ENCODE measurements around the gene GLUL.

GLUL gene

DNA sequence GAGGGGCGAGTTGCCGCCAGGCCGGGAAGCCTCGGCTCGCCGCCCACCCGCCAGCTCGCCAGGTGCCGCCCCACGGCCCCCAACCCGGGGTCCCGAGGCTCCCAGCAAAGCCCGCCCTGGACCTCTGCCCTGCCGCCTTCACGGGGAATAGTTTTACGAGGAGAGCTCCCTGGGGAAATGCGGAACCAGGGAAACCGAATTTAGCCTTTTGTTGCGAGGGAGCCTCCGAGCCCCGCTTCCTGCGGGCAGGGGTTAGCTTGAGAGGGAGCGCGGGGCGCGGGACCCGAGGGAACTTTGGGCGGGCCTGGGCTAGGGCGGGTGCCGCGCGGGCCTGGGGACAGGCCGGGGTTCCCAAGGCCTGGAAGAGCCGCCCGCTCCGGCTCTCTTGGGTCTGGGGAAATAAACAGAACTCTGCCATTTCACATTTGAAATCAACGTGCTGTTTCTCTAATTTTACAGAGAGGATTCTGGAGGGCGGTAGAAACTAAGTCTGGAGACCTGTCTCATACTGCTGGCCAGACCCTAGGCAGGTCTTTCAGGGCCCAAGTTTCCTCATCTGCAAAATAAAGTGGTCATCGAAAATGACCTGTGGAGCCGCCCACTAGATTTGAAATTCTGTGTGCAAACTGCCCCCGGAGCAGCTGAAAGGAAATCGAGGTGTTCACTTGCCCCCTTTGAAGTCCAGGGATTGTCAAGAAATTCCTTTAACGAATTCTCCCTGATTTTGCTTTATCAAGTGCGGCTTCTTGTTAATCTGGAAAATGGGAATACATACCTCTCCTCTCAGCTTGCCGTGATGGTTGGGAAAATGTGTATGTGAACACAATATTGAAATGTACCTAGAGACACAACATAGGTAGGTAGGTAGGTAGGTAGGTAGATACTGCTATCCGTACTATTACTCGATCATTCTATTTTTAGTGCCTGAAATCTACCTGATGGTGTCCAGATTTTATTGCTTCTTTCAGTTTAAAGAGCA is 749 bp upstream of the GLUL start:
- peak; percentile 90 for DNase-seq (ENCODE audit: low read depth)
- TF ChIP-seq, protein P1, sequence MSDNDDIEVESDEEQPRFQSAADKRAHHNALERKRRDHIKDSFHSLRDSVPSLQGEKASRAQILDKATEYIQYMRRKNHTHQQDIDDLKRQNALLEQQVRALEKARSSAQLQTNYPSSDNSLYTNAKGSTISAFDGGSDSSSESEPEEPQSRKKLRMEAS (IDR thresholded peaks at IDR 0.05; ENCODE audit: low read depth, low read length), result no peak
- no peak for TF ChIP-seq MYC (IDR thresholded peaks at IDR 0.05; ENCODE audit: low read depth, low read length)
- TF ChIP-seq, protein P2, sequence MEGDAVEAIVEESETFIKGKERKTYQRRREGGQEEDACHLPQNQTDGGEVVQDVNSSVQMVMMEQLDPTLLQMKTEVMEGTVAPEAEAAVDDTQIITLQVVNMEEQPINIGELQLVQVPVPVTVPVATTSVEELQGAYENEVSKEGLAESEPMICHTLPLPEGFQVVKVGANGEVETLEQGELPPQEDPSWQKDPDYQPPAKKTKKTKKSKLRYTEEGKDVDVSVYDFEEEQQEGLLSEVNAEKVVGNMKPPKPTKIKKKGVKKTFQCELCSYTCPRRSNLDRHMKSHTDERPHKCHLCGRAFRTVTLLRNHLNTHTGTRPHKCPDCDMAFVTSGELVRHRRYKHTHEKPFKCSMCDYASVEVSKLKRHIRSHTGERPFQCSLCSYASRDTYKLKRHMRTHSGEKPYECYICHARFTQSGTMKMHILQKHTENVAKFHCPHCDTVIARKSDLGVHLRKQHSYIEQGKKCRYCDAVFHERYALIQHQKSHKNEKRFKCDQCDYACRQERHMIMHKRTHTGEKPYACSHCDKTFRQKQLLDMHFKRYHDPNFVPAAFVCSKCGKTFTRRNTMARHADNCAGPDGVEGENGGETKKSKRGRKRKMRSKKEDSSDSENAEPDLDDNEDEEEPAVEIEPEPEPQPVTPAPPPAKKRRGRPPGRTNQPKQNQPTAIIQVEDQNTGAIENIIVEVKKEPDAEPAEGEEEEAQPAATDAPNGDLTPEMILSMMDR (IDR thresholded peaks at IDR 0.05; ENCODE audit: low read depth, low read length), result no peak
- no peak for TF ChIP-seq POLR2A (IDR thresholded peaks at IDR 0.05; ENCODE audit: extremely low read depth, insufficient read length)
- peak overlapping the region; percentile 42 for H3K4me3 ChIP-seq (ENCODE audit: low read depth, low read length)

DNA sequence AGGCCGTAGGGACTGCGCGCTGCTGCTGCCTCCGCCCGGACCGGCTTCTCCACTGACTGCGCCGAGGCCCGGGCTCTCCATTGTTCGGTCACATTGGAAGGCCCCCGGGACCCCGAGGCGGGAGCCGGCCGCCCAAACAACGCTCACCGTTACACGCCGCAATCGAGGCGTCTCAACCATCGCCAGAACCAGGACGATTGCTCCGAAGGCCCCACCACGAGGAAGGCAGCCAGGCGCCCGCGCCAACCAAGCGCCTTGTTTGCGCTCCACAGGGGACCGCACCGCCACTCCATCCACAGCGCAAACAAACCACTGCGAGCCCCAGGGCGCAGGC is 595 bp downstream of the GLUL start:
- no peak for DNase-seq (ENCODE audit: low read depth)
- H3K4me3 ChIP-seq (ENCODE audit: low read depth, low read length), result peak overlapping the region; percentile 92
- TF ChIP-seq POLR2A (IDR thresholded peaks at IDR 0.05; ENCODE audit: extremely low read depth, insufficient read length), result no peak
- TF ChIP-seq MYC (IDR thresholded peaks at IDR 0.05; ENCODE audit: low read depth, low read length), result no peak
- TF ChIP-seq, protein P2 (IDR thresholded peaks at IDR 0.05; ENCODE audit: low read depth, low read length), result no peak

DNA sequence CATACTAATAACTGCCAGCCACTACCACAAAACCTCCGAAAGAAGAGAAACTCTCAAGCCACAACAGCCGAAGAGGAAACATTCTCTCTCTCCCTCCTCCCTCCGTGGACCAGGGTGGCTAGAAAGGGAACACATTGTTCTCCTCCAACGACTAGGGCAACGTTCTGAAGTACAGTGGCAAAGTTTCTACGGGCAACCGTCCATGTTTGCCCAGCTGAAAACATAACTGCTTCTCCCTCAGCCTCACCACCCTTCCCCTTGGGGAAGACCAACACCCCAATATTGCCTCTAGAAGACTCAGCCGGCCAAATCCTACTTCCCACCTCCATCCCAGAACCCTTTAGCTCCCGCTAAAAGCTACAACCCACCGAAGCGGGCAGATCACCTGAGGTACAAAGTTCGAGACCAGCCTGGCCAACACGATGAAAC is 2.0 kb downstream of the GLUL start:
- TF ChIP-seq POLR2A (IDR thresholded peaks at IDR 0.05; ENCODE audit: extremely low read depth, insufficient read length), result no peak
- no peak for TF ChIP-seq MYC (IDR thresholded peaks at IDR 0.05; ENCODE audit: low read depth, low read length)
- TF ChIP-seq, protein P2 (IDR thresholded peaks at IDR 0.05; ENCODE audit: low read depth, low read length), result no peak
- TF ChIP-seq, protein P1 (IDR thresholded peaks at IDR 0.05; ENCODE audit: low read depth, low read length), result no peak
- H3K4me3 ChIP-seq (ENCODE audit: low read depth, low read length), result peak overlapping the region; percentile 92
- peak; percentile 67 for DNase-seq (ENCODE audit: low read depth)

DNA sequence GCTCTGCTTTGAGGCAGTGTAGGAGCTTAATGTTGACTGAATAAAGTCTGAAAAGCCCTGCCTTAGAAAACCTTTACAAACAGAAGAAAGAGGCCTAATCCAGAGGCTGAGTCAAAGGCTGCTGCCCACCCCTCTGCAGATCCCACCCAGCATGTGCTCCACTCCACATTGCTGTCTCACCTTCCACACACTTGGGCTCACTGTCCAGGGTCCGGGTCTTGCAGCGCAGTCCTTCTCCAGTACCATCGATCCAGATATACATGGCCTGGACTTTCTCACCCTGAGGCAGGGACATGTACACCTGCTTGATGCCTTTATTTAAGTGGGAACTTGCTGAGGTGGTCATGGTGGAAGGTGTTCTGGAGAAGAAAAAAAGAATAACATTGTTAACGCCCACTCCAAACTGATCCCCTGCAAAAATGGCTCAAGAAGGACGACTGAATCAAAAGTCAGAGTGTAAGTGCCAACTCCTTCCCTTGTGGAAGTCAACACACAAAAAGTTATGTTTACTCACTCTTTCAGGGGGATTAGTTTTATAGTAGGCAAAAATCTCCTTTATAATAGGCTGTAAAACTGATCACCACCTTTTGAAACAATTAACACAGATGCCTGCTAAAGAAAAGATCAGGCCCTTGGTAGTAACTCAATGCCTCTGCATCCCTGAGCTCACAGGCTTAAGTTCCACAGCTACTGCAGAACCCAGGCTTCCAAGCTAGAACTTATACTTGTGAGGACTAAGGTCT is 3.0 kb downstream of the GLUL start:
- no peak for DNase-seq (ENCODE audit: low read depth)
- peak overlapping the region; percentile 92 for H3K4me3 ChIP-seq (ENCODE audit: low read depth, low read length)
- no peak for TF ChIP-seq POLR2A (IDR thresholded peaks at IDR 0.05; ENCODE audit: extremely low read depth, insufficient read length)
- TF ChIP-seq, protein P1 (IDR thresholded peaks at IDR 0.05; ENCODE audit: low read depth, low read length), result no peak
- TF ChIP-seq, protein P2 (IDR thresholded peaks at IDR 0.05; ENCODE audit: low read depth, low read length), result no peak
- no peak for TF ChIP-seq MYC (IDR thresholded peaks at IDR 0.05; ENCODE audit: low read depth, low read length)

DNA sequence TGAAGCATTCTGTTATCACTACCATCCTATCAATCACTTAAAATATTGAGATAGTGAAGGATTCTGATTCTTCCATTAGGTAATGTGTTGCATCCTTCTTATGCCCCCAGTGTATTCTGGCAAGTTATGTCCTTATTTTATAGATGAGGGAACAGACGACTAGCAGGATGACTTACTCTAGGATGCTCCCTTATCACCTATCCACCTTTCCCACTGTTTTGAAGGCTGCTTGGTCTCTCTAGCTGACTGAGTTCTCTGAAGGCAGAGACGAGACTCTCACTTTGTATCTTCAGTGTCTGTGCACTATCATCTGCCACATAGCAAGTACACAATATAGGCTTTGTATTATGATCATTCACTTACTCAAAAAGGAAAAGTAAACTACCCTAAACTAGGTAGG is 4.0 kb downstream of the GLUL start:
- H3K4me3 ChIP-seq (ENCODE audit: low read depth, low read length), result peak overlapping the region; percentile 33
- DNase-seq (ENCODE audit: low read depth), result no peak

More for the DNA sequence above, 4.0 kb downstream of the GLUL start:
- TF ChIP-seq MYC (IDR thresholded peaks at IDR 0.05; ENCODE audit: low read depth, low read length), result no peak
- TF ChIP-seq, protein P1 (IDR thresholded peaks at IDR 0.05; ENCODE audit: low read depth, low read length), result no peak
- TF ChIP-seq POLR2A (IDR thresholded peaks at IDR 0.05; ENCODE audit: extremely low read depth, insufficient read length), result no peak
- TF ChIP-seq, protein P2 (IDR thresholded peaks at IDR 0.05; ENCODE audit: low read depth, low read length), result no peak
